Fibroblast of villous mesenchyme (primary cell): Measurements from ENCODE around the gene TCOF1. TPM values are rescaled to one million over a fixed set of nuclear protein-coding genes. Genes with fewer than 3 reads are reported as not detected.
A peak's percentile ranks its signal among the peaks of the same experiment; 100 is the strongest.

ENCODE experiments used
- DNase-seq: peaks from one replicate; pipeline ENCODE4 v3.0.0-alpha.2; 2010; ENCODE audit warnings: low read depth
- H3K4me3 ChIP-seq: 2 replicates; pipeline ENCODE4 v1.5.1; 2011; ENCODE audit warnings: low read depth, mild to moderate bottlenecking, low read length
- total RNA-seq: library from RNA; depleted of rRNA; stranded (reverse); fragments of >200 nt; gene quantifications from 2 replicates; pipeline ENCODE4 v1.2.3, GENCODE V29; 2012
- TF ChIP-seq, protein P1 (sequence below): IDR thresholded peaks from 2 replicates; pipeline ENCODE4 v1.5.1; 2012; ENCODE audit warnings: low read depth, mild to moderate bottlenecking, low read length; ENCODE audit not compliant: insufficient read depth

The TCOF1 gene
- total RNA-seq, 1 donor = 23.7 TPM

DNA sequence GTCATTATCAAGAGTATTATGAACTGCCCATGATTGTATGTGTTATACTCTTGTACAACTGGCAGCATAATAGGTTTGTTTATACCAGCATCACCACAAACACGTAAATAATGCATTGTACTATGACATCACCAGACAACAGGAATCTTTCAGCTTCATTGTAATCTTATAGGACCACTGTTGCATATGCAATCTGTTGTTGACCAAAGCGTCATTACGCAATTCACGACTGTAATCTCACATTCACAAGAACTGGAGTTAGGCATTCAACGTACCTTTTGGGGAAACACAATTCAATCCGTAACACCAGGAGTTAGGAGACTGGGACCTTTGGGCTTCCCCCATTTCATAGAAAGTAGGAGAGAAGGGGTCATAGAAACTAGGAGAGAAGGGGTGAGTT lies 34.4 kb upstream of the TCOF1 start:
- DNase-seq = peak; percentile 95
- TF ChIP-seq, protein P1, sequence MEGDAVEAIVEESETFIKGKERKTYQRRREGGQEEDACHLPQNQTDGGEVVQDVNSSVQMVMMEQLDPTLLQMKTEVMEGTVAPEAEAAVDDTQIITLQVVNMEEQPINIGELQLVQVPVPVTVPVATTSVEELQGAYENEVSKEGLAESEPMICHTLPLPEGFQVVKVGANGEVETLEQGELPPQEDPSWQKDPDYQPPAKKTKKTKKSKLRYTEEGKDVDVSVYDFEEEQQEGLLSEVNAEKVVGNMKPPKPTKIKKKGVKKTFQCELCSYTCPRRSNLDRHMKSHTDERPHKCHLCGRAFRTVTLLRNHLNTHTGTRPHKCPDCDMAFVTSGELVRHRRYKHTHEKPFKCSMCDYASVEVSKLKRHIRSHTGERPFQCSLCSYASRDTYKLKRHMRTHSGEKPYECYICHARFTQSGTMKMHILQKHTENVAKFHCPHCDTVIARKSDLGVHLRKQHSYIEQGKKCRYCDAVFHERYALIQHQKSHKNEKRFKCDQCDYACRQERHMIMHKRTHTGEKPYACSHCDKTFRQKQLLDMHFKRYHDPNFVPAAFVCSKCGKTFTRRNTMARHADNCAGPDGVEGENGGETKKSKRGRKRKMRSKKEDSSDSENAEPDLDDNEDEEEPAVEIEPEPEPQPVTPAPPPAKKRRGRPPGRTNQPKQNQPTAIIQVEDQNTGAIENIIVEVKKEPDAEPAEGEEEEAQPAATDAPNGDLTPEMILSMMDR = no peak
- H3K4me3 ChIP-seq = no peak overlapping the region

DNA sequence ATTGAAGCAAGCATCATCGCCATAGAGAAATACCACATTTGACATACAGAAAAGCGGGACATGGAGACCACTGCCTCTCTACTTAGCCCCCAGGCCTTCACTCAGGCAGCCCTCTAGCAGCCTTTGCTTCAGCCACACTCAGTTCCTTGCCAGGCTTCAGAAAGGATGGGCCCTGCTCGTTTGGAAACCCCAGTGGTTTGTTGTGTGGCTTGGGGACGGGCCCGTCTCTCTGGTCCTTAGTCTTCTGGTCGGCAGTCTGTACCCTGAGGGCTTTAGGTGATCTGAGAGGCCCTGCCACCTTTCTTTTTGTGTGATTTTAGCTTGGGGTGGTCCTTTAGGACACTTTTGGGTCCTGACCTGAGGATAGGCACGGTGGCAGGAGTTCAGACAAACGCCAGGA lies 33.7 kb upstream of the TCOF1 start:
- TF ChIP-seq, protein P1 = no peak
- H3K4me3 ChIP-seq = no peak overlapping the region
- no peak for DNase-seq

DNA sequence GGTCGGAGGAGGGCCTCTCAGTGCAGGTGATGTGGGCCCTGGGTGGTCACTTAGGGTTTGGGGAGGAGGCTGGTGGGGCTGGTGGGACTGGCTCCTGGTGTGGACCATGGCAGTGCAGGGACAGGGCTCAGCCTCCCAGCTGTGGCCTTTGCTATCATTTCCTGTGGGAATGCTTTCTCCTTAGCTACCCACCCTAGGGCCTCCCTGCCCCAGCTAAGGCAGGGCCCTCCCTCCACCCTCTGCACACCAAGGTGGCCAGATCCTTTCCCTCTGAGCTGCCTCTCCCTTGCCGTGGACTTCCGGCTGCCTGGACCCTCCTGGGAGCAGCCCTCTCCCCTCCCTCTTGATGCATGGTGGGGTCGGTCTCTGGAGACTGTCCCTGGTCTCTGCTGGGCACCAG lies 32.1 kb upstream of the TCOF1 start:
- no peak for DNase-seq
- TF ChIP-seq, protein P1 = no peak
- H3K4me3 ChIP-seq = no peak overlapping the region

DNA sequence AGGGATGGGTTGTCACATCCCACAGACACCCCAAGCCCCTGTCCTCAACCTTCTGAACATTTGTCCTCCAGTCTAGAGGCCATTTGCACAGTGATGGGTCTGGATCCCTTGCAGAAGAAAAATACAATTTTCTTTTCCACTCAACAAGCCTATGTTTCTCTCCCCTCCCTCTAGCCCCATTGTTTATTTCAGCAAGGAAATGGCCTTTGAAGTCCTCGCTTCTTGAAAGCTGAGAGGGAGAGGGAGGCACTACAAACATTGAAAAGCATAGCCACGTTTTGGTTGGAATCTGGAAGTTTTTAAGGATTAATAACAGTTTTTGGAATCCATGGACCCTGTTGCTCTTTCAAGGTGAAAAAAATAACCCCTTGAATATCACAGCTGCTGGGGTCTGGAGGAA lies 30.8 kb upstream of the TCOF1 start:
- DNase-seq = no peak
- H3K4me3 ChIP-seq = no peak overlapping the region
- TF ChIP-seq, protein P1 = no peak

DNA sequence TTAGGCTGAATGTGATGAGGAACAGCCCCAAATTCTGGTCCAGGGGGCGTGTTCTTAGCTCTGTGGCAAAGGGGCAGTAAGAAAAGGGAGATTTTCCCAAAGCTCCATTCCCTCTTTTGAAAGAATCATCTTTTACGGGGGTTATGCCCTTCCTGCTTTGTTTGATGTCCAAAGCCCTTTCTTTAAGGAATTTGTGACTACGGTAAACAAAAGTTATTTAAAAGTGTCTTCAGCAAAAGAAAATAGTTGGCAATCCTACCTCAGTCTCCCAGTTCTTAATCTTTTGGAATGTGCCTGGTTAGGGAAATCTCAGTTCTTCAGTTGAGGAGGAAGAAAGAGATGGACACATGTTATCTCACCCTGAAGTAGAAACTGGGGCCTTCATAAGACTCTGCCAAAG lies 30.4 kb upstream of the TCOF1 start:
- no peak overlapping the region for H3K4me3 ChIP-seq
- no peak for DNase-seq
- TF ChIP-seq, protein P1 = no peak

DNA sequence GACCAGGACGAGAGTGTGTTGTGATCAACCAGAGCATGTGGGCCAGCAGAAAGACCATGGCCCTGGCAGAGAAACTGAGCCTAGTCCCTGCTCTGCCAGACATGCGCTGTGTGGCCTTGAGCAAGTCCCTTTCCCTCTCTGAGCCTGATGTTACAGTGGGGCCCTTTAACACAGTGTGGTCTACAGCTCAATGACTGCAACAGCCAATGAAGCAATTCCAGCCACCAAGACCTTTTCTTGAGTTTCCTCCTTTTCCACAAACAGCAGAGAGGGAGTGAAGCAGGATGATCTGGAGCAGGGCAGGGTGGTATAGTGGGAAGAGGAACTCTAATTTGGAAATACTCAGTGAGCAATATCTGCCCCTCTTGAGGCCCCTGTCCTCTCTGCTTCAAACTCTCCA lies 29.0 kb upstream of the TCOF1 start:
- no peak overlapping the region for H3K4me3 ChIP-seq
- no peak for DNase-seq
- TF ChIP-seq, protein P1 = no peak

DNA sequence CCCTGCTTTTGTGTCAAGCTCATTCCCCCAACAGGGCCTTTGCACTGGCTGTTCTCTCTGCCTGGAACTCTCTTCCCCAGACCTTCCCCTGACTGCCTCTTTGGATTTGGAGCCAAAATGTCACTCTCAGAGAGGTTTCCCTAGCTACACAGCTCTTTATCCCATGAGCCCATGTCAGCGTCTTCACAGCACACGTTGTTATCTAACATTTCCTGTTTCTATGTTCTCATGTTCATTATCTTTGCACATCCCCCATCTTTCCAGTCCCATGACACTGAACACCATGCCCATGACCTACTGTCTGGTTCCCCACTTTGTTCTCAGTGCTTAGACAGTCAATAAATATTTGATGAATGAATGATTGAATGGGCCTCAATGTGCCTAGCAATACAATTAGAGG lies 28.5 kb upstream of the TCOF1 start:
- peak; percentile 56 for DNase-seq
- no peak overlapping the region for H3K4me3 ChIP-seq
- TF ChIP-seq, protein P1 = no peak
